ENCODE results near the gene LOXHD1.

The LOXHD1 gene

GRCh38 chr18:46657115-46657955, at the start of gene LOXHD1:
Gene LOXHD1, minus strand, starts transcription at chr18:46657220. Its CDS starts 187 bp downstream, at chr18:46657033.
- DNase-seq, result peak; percentile 74

GRCh38 chr18:46705521-46705920, 48.5 kb upstream of the LOXHD1 start:
- DNase-seq, result no peak

GRCh38 chr18:46704816-46705215, 47.8 kb upstream of the LOXHD1 start:
- DNase-seq, result no peak

- no peak for DNase-seq
These were observed 47.2 kb upstream of the LOXHD1 start for GRCh38 chr18:46704189-46704588.

GRCh38 chr18:46702471-46702870, 45.5 kb upstream of the LOXHD1 start:
- no peak for DNase-seq

GRCh38 chr18:46700066-46700824, 43.2 kb upstream of the LOXHD1 start:
- DNase-seq, result no peak

GRCh38 chr18:46696702-46697101, 39.7 kb upstream of the LOXHD1 start:
- no peak for DNase-seq

GRCh38 chr18:46696268-46696667, 39.2 kb upstream of the LOXHD1 start:
- DNase-seq, result no peak

- no peak for DNase-seq
These were observed 37.0 kb upstream of the LOXHD1 start for GRCh38 chr18:46693996-46694395.

- DNase-seq, result no peak
These were observed 32.0 kb upstream of the LOXHD1 start for GRCh38 chr18:46688853-46689525.

- no peak for DNase-seq
These were observed 29.2 kb upstream of the LOXHD1 start for GRCh38 chr18:46686186-46686585.

- no peak for DNase-seq
These were observed 26.2 kb upstream of the LOXHD1 start for GRCh38 chr18:46683252-46683651.

- no peak for DNase-seq
These were observed 24.0 kb upstream of the LOXHD1 start for GRCh38 chr18:46680784-46681695.

- no peak for DNase-seq
These were observed 23.0 kb upstream of the LOXHD1 start for GRCh38 chr18:46679846-46680598.

GRCh38 chr18:46678785-46679399, 21.9 kb upstream of the LOXHD1 start:
- no peak for DNase-seq

GRCh38 chr18:46678041-46678440, 21.0 kb upstream of the LOXHD1 start:
- DNase-seq, result no peak

GRCh38 chr18:46677611-46678010, 20.6 kb upstream of the LOXHD1 start:
- peak; percentile 38 for DNase-seq

GRCh38 chr18:46676182-46676835, 19.3 kb upstream of the LOXHD1 start:
- DNase-seq, result no peak

GRCh38 chr18:46675112-46675511, 18.1 kb upstream of the LOXHD1 start:
- DNase-seq, result no peak
